SW 1271 (cell line): ENCODE results near the gene LRP11.

Experiments used
- DNase-seq, 2 experiments: peaks; one replicate each; lab custom pipeline; 2025; lab: John Stamatoyannopoulos, UW

The LRP11 gene

DNA sequence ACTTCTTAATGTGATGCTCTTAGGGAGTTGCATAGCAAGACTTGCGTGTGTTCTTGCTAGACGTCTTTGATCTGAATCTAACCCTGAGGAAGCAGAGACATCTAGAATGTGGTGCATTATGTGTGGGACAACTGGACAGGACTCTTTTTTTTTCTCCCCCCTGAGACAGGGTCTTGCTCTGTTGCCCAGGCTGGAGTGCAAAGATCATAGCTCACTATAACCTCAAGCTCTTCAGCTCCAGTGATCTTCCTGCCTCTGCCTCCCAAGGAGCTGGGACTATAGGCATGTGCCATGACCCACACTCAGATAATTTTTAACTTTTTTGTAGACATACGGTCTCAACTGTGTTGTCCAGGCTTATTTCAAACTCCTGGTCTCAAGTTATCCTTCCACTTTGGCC is 80.6 kb downstream of the LRP11 start:
- no peak for DNase-seq

DNA sequence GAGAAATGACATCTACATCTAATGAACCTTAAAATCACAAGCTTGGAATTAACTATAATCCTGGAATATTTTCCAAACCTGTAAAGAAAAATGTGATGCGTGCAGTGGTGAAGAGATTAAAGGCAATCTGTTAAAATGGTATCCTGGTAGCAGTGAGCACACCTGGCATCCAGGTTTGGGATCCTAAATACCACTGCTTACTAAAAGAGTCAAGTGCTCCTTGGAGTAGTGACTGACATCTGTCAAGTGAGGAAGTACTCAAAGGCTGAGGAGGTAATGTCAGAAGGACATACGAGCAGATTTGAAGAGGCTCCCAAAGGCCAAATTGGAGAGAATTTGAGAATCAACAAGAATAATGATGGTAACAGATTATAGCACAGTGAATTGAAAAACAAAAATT is 81.8 kb downstream of the LRP11 start:
- no peak for DNase-seq

DNA sequence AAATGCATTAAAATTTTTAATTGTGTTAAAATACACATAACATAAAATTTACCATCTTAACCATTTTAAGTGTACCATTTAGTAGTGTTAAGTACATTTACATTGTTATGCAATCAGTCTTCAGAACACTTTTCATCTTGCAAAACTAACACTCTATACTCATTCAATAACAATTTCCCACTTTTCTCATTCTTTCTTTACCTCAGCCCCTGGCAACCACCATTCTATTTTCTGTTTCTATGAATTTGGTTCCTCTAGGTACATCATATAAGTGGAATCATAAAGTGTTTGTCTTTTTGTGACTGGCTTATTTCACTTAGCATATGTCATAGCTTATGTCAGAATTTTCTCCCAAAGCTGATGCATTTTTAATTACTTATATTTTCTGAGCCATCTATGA is 82.4 kb downstream of the LRP11 start:
- no peak for DNase-seq

DNA sequence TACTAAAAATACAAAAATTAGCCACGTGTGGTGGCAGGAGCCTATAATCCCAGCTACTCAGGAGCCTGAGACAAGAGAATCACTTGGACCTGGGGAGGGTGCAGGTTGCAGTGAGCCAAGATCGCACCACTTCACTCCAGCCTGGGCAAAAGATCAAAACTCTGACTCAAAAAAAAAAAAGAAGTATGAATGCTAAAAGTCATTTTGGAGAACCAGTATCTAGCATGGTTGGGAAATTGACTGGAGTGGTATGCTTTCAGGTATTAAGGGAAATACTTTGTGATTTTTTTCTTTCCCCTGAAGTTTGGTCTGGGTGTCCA is 84.6 kb downstream of the LRP11 start:
- no peak for DNase-seq

DNA sequence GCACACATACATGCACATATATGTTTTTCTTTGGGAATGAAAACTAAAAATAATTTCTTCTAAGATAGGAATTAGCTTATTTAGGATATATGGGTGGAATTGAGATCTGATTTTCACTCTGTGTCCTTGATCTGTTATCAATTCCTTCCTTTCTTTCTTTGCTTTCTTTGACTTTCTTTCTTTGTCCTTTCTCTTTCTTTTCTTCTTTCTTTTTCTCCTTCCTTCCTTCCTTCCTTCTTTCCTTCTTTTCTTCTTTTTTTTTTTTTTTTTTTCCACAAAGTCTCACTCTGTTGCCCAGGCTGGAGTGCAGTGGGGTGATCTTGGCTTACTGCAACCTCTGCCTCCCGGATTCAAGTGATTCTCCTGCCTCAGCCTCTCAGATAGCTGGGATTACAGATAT is 86.5 kb downstream of the LRP11 start:
- no peak for DNase-seq

DNA sequence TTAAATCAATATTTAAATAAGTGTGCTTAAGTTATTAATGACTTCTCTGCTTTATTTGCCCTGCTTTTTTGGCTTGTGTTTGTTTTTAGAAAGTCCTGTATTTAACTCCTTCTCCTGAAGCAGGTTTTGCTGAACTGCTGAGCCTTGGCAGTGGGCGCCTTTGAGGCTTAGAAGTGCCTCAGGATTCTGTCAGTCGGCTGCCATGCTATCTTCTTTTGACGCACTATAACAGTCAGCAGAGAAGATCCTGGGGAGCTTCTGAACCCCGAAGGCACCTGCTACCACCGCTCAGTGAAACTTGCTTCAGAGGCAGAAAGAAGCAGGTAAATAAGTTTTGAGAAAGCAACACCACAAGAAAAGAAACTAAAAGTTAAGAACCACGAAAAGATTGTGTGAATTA is 92.2 kb downstream of the LRP11 start:
- DNase-seq: no peak

DNA sequence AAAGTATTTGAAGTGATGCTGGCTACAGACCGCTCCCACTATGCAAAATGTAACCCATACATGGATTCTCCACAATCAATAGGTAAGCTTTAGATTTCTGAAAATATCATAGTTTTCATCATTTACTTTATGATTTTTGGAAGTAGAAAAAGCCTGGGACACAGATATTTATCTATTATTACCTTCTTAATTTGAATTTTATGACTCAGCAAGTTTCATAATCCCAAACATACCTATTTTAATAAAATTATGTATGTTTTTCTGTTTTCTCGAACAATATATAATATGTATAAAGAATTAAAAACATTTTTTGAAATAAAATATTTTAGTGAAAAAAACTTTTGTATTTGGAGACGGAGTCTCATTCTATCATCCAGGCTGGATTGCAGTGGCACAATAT is 93.0 kb downstream of the LRP11 start:
- DNase-seq: no peak

DNA sequence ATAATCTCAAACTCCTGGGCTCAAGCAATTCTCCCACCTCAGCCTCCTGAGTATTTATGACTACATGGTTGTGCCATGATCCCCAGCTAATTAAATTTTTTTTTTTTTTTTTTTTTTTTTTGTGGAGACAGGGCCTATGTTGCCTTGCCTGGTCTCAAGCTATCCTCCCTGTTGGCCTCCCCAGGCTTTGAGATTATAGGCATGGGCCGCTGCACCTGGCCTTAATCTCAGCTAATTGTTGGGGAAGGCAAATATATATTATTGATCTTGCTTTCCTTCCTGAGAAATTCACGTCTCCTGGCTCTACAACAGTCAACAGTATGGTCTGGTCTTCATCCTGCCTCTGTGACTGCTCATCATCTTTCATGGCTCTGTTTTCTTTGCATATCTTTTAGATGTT is 94.5 kb downstream of the LRP11 start:
- DNase-seq: no peak
